ENCODE results near the gene CSF1. TPM values are rescaled to one million over a fixed set of nuclear protein-coding genes. Genes with fewer than 3 reads are reported as not detected.
"Not testable (repeated sequence)": the region's sequence is repeated elsewhere in the genome, so short reads cannot be mapped to it uniquely, and the experiment has no call there.

Gene CSF1
- polyA plus RNA-seq, 3 donors, result 0.11 to 0.69 (median 0.38) TPM

GRCh38 chr1:109878531-109879104, 32.0 kb upstream of the CSF1 start:
- intact Hi-C loops (cut with micrococcal nuclease), result no loop called here
- WGBS (ENCODE audit: insufficient coverage), result 89% methylated on average over 4 of the region's 8 CpGs
- Histone ChIP-seq H3K27me3 (ENCODE audit: control insufficient read depth in 2 of 2, insufficient read depth in 2 of 2, low read length in 2 of 2) (no peaks in the 10 kb centered on the region), H3K79me2 (ENCODE audit: insufficient read depth, low read length) (no peaks in the 10 kb centered on the region), H3K4me3 (replicated peaks in 1 of 3; ENCODE audit: low read depth in 2 of 3, low read length in 3 of 3) (no peak overlapping the region), H3K9me3 (replicated peaks in 1 of 2; ENCODE audit: control insufficient read depth in 1 of 2, insufficient read depth in 1 of 2, low read length in 2 of 2) (no peaks in the 10 kb centered on the region), H3K4me1 (ENCODE audit: control insufficient read depth in 1 of 2, insufficient read depth in 2 of 2, low read length in 2 of 2) (peaks cover 7 to 8% of the 10 kb centered on the region in 2 donors), H3K9ac (ENCODE audit: insufficient read depth, low read length, poor library complexity, severe bottlenecking) (no peak overlapping the region), H3K36me3 (replicated peaks in 1 of 2; ENCODE audit: control insufficient read depth in 1 of 2, insufficient read depth in 2 of 2, low read length in 2 of 2) (no peaks in the 10 kb centered on the region), H4K20me1 (ENCODE audit: insufficient read depth, low read length) (no peaks in the 10 kb centered on the region), H3K4me2 (replicated peaks; ENCODE audit: extremely low read depth, low read length, poor library complexity, severe bottlenecking) (no peak overlapping the region), H3K27ac (ENCODE audit: low read depth in 1 of 2, low read length in 2 of 2) (no peak overlapping the region), H2AFZ (ENCODE audit: insufficient read depth, low read depth, low read length, poor library complexity, severe bottlenecking) (no peak overlapping the region)
- Mint-ChIP-seq H3K36me3 (no peaks in the 10 kb centered on the region), H3K27ac (no peak overlapping the region), H3K27me3 (ENCODE audit: low read depth in 3 of 3) (peaks cover 3 to 8% (median 7%) of the 10 kb centered on the region in 3 donors), H3K4me3 (no peak overlapping the region), H3K9me3 (no peaks in the 10 kb centered on the region), H3K4me1 (peaks cover 6% of the 10 kb centered on the region)
- DNase-seq, result no peak
- TF ChIP-seq CTCF (IDR thresholded peaks at IDR 0.05), result no peak

- H3K4me3 ChIP-seq (replicated peaks in 1 of 3; ENCODE audit: low read depth in 2 of 3, low read length in 3 of 3); intact Hi-C loops (cut with micrococcal nuclease); H3K27ac ChIP-seq (ENCODE audit: low read depth in 1 of 2, low read length in 2 of 2); H3K9me3 ChIP-seq (replicated peaks in 1 of 2; ENCODE audit: control insufficient read depth in 1 of 2, insufficient read depth in 1 of 2, low read length in 2 of 2); H2AFZ ChIP-seq (ENCODE audit: insufficient read depth, low read depth, low read length, poor library complexity, severe bottlenecking); H3K4me2 ChIP-seq (replicated peaks; ENCODE audit: extremely low read depth, low read length, poor library complexity, severe bottlenecking); H3K9ac ChIP-seq (ENCODE audit: insufficient read depth, low read length, poor library complexity, severe bottlenecking); H3K4me3 Mint-ChIP-seq; H3K79me2 ChIP-seq (ENCODE audit: insufficient read depth, low read length); DNase-seq; H3K36me3 Mint-ChIP-seq; H3K36me3 ChIP-seq (replicated peaks in 1 of 2; ENCODE audit: control insufficient read depth in 1 of 2, insufficient read depth in 2 of 2, low read length in 2 of 2); H3K9me3 Mint-ChIP-seq; H3K27me3 ChIP-seq (ENCODE audit: control insufficient read depth in 2 of 2, insufficient read depth in 2 of 2, low read length in 2 of 2); H3K27me3 Mint-ChIP-seq (ENCODE audit: low read depth in 3 of 3); H3K27ac Mint-ChIP-seq; H4K20me1 ChIP-seq (ENCODE audit: insufficient read depth, low read length): not testable (repeated sequence)
- WGBS (ENCODE audit: insufficient coverage), result 100% methylated on average over 4 of the region's 6 CpGs
- peaks cover 12% of the 10 kb centered on the region for H3K4me1 Mint-ChIP-seq
- H3K4me1 ChIP-seq (ENCODE audit: control insufficient read depth in 1 of 2, insufficient read depth in 2 of 2, low read length in 2 of 2), result peaks cover 13 to 15% of the 10 kb centered on the region in 2 donors
Measured at GRCh38 chr1:109879371-109879770, 31.3 kb upstream of the CSF1 start.

Data from CD14-positive monocyte (primary cell).